HCT116 (cell line): ENCODE results near the gene ANKRD6. TPM values are rescaled to one million over a fixed set of nuclear protein-coding genes. Genes with fewer than 3 reads are reported as not detected.

ENCODE experiments used
- ATAC-seq: fragments of 200-7000 bp; cut with Tn5 transposase; 2 replicates; pipeline ENCODE4 v1.9.1; 2020; ENCODE audit warnings: mild to moderate bottlenecking, moderate library complexity
- BruUV-seq: library from RNA; stranded (reverse); fragments of 400-500 nt; replicated peaks from 2 replicates; lab custom pipeline; 2021; lab: Mats Ljungman, UMichigan
- CTCF ChIA-PET: fragments of 300-600 bp; sonication (Branson Sonifier 250); formaldehyde crosslinking; loops from one replicate; lab custom pipeline; 2021; ENCODE audit warnings: antibody characterized with exemption; lab: Charles Lee
- POLR2A ChIA-PET: fragments of 300-600, 350-600 bp; sonication (Branson Sonifier 250); formaldehyde crosslinking; loops from one replicate; lab custom pipeline; 2021; ENCODE audit warnings: antibody characterized with exemption; lab: Charles Lee
- RAD21 ChIA-PET, 2 experiments: fragments of 300-600 bp; sonication (Branson Sonifier 250); formaldehyde crosslinking; loops; one replicate each; lab custom pipeline; 2023; ENCODE audit warnings: low total read pairs in 2 of 2; ENCODE audit not compliant: uncharacterized antibody in 2 of 2, unreplicated experiment in 2 of 2, low non-redundant PET in 1 of 2; lab: Charles Lee
- DNase-seq: peaks from one replicate; pipeline ENCODE4 v3.0.0-alpha.2; 2010; ENCODE audit warnings: low read depth, low spot score
- H2AFZ ChIP-seq: fragments of 200-600 bp; shearing (Covaris generic), sonication (generic); 2 replicates; pipeline ENCODE4 v1.6.1; 2017; ENCODE audit warnings: low read depth, mixed run types, mixed read lengths, antibody characterized with exemption, low read length; ENCODE audit not compliant: poor library complexity, severe bottlenecking
- H3K27ac ChIP-seq: 2 replicates; pipeline ENCODE4 v1.5.1; 2012; ENCODE audit warnings: low read depth, low read length
- H3K27me3 ChIP-seq: fragments of 200-600 bp; sonication (generic); 2 replicates; pipeline ENCODE4 v1.6.1; 2016; ENCODE audit warnings: mixed run types, low read length, mixed read lengths; ENCODE audit not compliant: insufficient read depth
- H3K36me3 ChIP-seq, 2 experiments: fragments of 200-500 bp in 1 of 2; fragments of 200-600 bp in 1 of 2; sonication (Bioruptor generic) in 1 of 2; sonication (generic) in 1 of 2; 2 replicates each; pipeline versions ENCODE4 v1.5.1 to v1.6.1; 2014 to 2016; ENCODE audit warnings: low read length in 2 of 2, inconsistent platforms in 1 of 2, mixed read lengths in 1 of 2, mixed run types in 1 of 2; ENCODE audit not compliant: insufficient read depth in 2 of 2, control insufficient read depth in 1 of 2
- H3K4me1 ChIP-seq, 2 experiments: fragments of 200-600 bp in 1 of 2; sonication (generic) in 1 of 2; 2 replicates each; pipeline versions ENCODE4 v1.5.1 to v1.6.1; 2012 to 2017; ENCODE audit warnings: low read length in 2 of 2, inconsistent platforms in 1 of 2, mild to moderate bottlenecking in 1 of 2, mixed read lengths in 1 of 2, mixed run types in 1 of 2, moderate library complexity in 1 of 2; ENCODE audit not compliant: insufficient read depth in 2 of 2, control insufficient read depth in 1 of 2
- H3K4me2 ChIP-seq: fragments of 200-600 bp; sonication (generic); 2 replicates; pipeline ENCODE4 v1.6.1; 2017; ENCODE audit warnings: mixed run types, low read length, mixed read lengths
- H3K4me3 ChIP-seq, 2 experiments: fragments of 200-600 bp in 1 of 2; sonication (generic) in 1 of 2; replicated peaks in 1 of 2; 2 replicates each; pipeline ENCODE4 v1.5.1; 2011 to 2016; ENCODE audit warnings: low read length in 2 of 2, control low read depth in 1 of 2, low read depth in 1 of 2, mild to moderate bottlenecking in 1 of 2, mixed read lengths in 1 of 2, mixed run types in 1 of 2
- H3K79me2 ChIP-seq: fragments of 200-600 bp; sonication (generic); 2 replicates; pipeline ENCODE4 v1.6.1; 2017; ENCODE audit warnings: mild to moderate bottlenecking, mixed run types, low read length, moderate library complexity, mixed read lengths; ENCODE audit not compliant: insufficient read depth
- H3K9ac ChIP-seq: fragments of 200-600 bp; sonication (generic); 2 replicates; pipeline ENCODE4 v1.6.1; 2016; ENCODE audit warnings: low read length, mixed read lengths
- H3K9me2 ChIP-seq: fragments of 200-600 bp; sonication (generic), shearing (Covaris generic); 2 replicates; pipeline ENCODE4 v1.6.1; 2017; ENCODE audit warnings: mixed run types, mild to moderate bottlenecking, moderate library complexity; ENCODE audit not compliant: insufficient read depth
- H3K9me3 ChIP-seq, 2 experiments: fragments of 200-500 bp in 1 of 2; fragments of 200-600 bp in 1 of 2; sonication (Bioruptor generic) in 1 of 2; sonication (generic) in 1 of 2; 2 replicates each; pipeline ENCODE4 v1.6.1; 2014 to 2017; ENCODE audit warnings: low read length in 2 of 2, mixed read lengths in 2 of 2, inconsistent platforms in 1 of 2, low read depth in 1 of 2, mild to moderate bottlenecking in 1 of 2, mixed run types in 1 of 2, moderate library complexity in 1 of 2; ENCODE audit not compliant: control insufficient read depth in 1 of 2, insufficient read depth in 1 of 2
- H4K20me1 ChIP-seq: fragments of 200-600 bp; sonication (generic), shearing (Covaris generic); 2 replicates; pipeline ENCODE4 v1.6.1; 2017; ENCODE audit warnings: mixed run types, mild to moderate bottlenecking, moderate library complexity; ENCODE audit not compliant: insufficient read depth
- CEBPB ChIP-seq: IDR thresholded peaks from 2 replicates; pipeline ENCODE4 v1.6.1; 2012; ENCODE audit warnings: low read depth
- ELF1 ChIP-seq: IDR thresholded peaks from 2 replicates; pipeline ENCODE4 v1.6.1; 2012; ENCODE audit warnings: low read depth, borderline replicate concordance
- EZH2 ChIP-seq: fragments of 200-600 bp; sonication (generic); IDR thresholded peaks from 2 replicates; pipeline ENCODE4 v1.6.1; 2017; ENCODE audit warnings: antibody characterized with exemption, mixed run types
- FOSL1 ChIP-seq: IDR thresholded peaks from 2 replicates; pipeline ENCODE4 v1.6.1; 2012; ENCODE audit warnings: low read depth
- RAD21 ChIP-seq: IDR thresholded peaks from 2 replicates; pipeline ENCODE4 v1.6.1; 2012; ENCODE audit warnings: low read depth, mild to moderate bottlenecking
- SIN3A ChIP-seq: IDR thresholded peaks from 2 replicates; pipeline ENCODE4 v1.6.1; 2012; ENCODE audit warnings: low read depth
- TCF7L2 ChIP-seq: IDR thresholded peaks from 2 replicates; pipeline ENCODE4 v1.7.0; 2011; ENCODE audit warnings: borderline replicate concordance, inconsistent platforms; ENCODE audit not compliant: insufficient read depth, insufficient read length; ENCODE audit errors: extremely low read depth
- intact Hi-C: fragments of 100-400 bp; cut with micrococcal nuclease; formaldehyde crosslinking; loops from 2 replicates; pipeline ENCODE4 v1.10.0; 2022
- total RNA-seq: library from RNA; stranded (reverse); gene quantifications from one replicate; pipeline ENCODE4 v1.2.1, GENCODE V29; 2021; ENCODE audit not compliant: unreplicated experiment
- TF ChIP-seq, protein P1 (sequence below): IDR thresholded peaks from 2 replicates; pipeline ENCODE4 v1.6.1; 2012
- TF ChIP-seq, protein P2 (sequence below): IDR thresholded peaks from 2 replicates; pipeline ENCODE4 v1.6.1; 2012; ENCODE audit warnings: low read depth
- TF ChIP-seq, protein P3 (sequence below): IDR thresholded peaks from 2 replicates; pipeline ENCODE4 v1.6.1; 2012
- TF ChIP-seq, protein P4 (sequence below), 3 experiments: fragments of 200-600 bp in 1 of 3; sonication (generic) in 1 of 3; IDR thresholded peaks in 2 of 3; conservative IDR thresholded peaks in 1 of 3; 2 replicates each; pipeline ENCODE4 v1.5.1; 2012 to 2017; ENCODE audit warnings: low read depth in 2 of 3, low read length in 2 of 3, antibody characterized with exemption in 1 of 3, borderline replicate concordance in 1 of 3, control low read depth in 1 of 3, mild to moderate bottlenecking in 1 of 3, mixed read lengths in 1 of 3, mixed run types in 1 of 3, moderate library complexity in 1 of 3; ENCODE audit not compliant: insufficient read depth in 1 of 3

ANKRD6 gene
- total RNA-seq, 1 experiment from 2014 or later = 9.9 TPM

DNA sequence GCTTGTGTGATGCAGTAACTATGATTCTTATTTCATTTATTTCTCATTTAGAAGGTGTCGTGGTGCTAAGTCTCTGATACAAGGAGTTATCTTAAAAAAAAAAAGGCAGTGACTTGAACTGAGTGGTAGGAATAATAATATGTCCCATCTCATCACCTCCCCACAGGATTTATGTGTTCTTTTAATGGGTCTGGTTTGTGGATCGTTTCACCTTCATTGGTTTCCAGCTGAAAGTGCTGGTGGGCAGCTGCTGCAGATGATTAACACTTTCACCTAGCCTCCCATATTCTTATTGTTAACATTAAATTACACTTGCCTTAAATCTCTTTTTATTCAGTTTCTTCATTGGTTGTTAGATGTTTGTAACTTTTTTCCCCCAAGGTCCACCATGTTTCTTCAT is 68.8 kb downstream of the ANKRD6 start:
- Histone ChIP-seq H3K27me3 (no peaks in the 10 kb centered on the region), H3K9me3 (no peaks in the 10 kb centered on the region), H4K20me1 (no peaks in the 10 kb centered on the region), H3K36me3 (no peaks in the 10 kb centered on the region), H3K9ac (no peak overlapping the region), H3K27ac (no peak overlapping the region), H2AFZ (no peak overlapping the region), H3K4me2 (no peak overlapping the region), H3K4me1 (no peaks in the 10 kb centered on the region), H3K79me2 (no peaks in the 10 kb centered on the region), H3K4me3 (no peak overlapping the region), H3K9me2 (no peaks in the 10 kb centered on the region)
- TF ChIP-seq, protein P1, sequence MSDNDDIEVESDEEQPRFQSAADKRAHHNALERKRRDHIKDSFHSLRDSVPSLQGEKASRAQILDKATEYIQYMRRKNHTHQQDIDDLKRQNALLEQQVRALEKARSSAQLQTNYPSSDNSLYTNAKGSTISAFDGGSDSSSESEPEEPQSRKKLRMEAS = no peak
- TF ChIP-seq RAD21 = no peak
- no peak for TF ChIP-seq TCF7L2
- TF ChIP-seq, protein P2, sequence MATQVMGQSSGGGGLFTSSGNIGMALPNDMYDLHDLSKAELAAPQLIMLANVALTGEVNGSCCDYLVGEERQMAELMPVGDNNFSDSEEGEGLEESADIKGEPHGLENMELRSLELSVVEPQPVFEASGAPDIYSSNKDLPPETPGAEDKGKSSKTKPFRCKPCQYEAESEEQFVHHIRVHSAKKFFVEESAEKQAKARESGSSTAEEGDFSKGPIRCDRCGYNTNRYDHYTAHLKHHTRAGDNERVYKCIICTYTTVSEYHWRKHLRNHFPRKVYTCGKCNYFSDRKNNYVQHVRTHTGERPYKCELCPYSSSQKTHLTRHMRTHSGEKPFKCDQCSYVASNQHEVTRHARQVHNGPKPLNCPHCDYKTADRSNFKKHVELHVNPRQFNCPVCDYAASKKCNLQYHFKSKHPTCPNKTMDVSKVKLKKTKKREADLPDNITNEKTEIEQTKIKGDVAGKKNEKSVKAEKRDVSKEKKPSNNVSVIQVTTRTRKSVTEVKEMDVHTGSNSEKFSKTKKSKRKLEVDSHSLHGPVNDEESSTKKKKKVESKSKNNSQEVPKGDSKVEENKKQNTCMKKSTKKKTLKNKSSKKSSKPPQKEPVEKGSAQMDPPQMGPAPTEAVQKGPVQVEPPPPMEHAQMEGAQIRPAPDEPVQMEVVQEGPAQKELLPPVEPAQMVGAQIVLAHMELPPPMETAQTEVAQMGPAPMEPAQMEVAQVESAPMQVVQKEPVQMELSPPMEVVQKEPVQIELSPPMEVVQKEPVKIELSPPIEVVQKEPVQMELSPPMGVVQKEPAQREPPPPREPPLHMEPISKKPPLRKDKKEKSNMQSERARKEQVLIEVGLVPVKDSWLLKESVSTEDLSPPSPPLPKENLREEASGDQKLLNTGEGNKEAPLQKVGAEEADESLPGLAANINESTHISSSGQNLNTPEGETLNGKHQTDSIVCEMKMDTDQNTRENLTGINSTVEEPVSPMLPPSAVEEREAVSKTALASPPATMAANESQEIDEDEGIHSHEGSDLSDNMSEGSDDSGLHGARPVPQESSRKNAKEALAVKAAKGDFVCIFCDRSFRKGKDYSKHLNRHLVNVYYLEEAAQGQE = no peak
- TF ChIP-seq, protein P3, sequence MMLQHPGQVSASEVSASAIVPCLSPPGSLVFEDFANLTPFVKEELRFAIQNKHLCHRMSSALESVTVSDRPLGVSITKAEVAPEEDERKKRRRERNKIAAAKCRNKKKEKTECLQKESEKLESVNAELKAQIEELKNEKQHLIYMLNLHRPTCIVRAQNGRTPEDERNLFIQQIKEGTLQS = no peak
- no peak for TF ChIP-seq FOSL1
- TF ChIP-seq, protein P4, sequence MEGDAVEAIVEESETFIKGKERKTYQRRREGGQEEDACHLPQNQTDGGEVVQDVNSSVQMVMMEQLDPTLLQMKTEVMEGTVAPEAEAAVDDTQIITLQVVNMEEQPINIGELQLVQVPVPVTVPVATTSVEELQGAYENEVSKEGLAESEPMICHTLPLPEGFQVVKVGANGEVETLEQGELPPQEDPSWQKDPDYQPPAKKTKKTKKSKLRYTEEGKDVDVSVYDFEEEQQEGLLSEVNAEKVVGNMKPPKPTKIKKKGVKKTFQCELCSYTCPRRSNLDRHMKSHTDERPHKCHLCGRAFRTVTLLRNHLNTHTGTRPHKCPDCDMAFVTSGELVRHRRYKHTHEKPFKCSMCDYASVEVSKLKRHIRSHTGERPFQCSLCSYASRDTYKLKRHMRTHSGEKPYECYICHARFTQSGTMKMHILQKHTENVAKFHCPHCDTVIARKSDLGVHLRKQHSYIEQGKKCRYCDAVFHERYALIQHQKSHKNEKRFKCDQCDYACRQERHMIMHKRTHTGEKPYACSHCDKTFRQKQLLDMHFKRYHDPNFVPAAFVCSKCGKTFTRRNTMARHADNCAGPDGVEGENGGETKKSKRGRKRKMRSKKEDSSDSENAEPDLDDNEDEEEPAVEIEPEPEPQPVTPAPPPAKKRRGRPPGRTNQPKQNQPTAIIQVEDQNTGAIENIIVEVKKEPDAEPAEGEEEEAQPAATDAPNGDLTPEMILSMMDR (IDR thresholded peaks at IDR 0.05 in 2 of 3, conservative IDR thresholded peaks at IDR 0.05 in 1 of 3; ENCODE audit: borderline replicate concordance in 1 of 3, insufficient read depth in 1 of 3, low read depth in 2 of 3, low read length in 2 of 3) = no peak
- TF ChIP-seq SIN3A = no peak
- no peak for TF ChIP-seq ELF1
- no peak for TF ChIP-seq CEBPB
- no peak for TF ChIP-seq EZH2
- intact Hi-C loops = no loop called here
- no peak for DNase-seq
- ChIA-PET CTCF (no interaction called here), POLR2A (no interaction called here), RAD21 (no interaction called here)
- BruUV-seq = no TSS peak
- no peak for ATAC-seq
